H1 (cell line): ENCODE data around the gene MORC1. TPM values are rescaled to one million over a fixed set of nuclear protein-coding genes. Genes with fewer than 3 reads are reported as not detected.

ENCODE experiments used
- CTCF ChIA-PET: fragments of 300-600 bp; sonication (Branson Sonifier 250); formaldehyde crosslinking; loops from one replicate; lab custom pipeline; 2021; ENCODE audit not compliant: partially characterized antibody; lab: Charles Lee
- POLR2A ChIA-PET: fragments of 300-600 bp; sonication (Branson Sonifier 250); formaldehyde crosslinking; loops from one replicate; lab custom pipeline; 2021; ENCODE audit warnings: inconsistent platforms; ENCODE audit not compliant: partially characterized antibody; lab: Charles Lee
- DNase-seq, 2 experiments: peaks; one replicate each; pipeline versions ENCODE4 v3.0.0 to v3.0.0-alpha.2; 2010 to 2022; ENCODE audit warnings: low spot score in 2 of 2, low read depth in 1 of 2, mixed read lengths in 1 of 2
- FAIRE-seq: peaks from 2 replicates; lab custom pipeline; 2011; peaks lifted over from hg19 to GRCh38; lab: Jason Lieb, UNC
- H2AFZ ChIP-seq: 2 replicates; pipeline ENCODE4 v1.8.1; 2012; ENCODE audit warnings: low read length, inconsistent platforms
- H2AK5ac ChIP-seq: 2 replicates; pipeline ENCODE4 v1.6.1; 2013; ENCODE audit warnings: low read depth, low read length
- H2BK120ac ChIP-seq: replicated peaks from 2 replicates; pipeline ENCODE3; 2013; ENCODE audit warnings: low read depth, low read length, inconsistent platforms
- H2BK12ac ChIP-seq: 2 replicates; pipeline ENCODE4 v1.6.1; 2013; ENCODE audit warnings: low read depth, low read length
- H2BK15ac ChIP-seq: 2 replicates; pipeline ENCODE4 v1.6.1; 2013; ENCODE audit warnings: low read length
- H2BK20ac ChIP-seq: 2 replicates; pipeline ENCODE4 v1.6.1; 2013; ENCODE audit warnings: low read length
- H2BK5ac ChIP-seq: 2 replicates; pipeline ENCODE4 v1.6.1; 2013; ENCODE audit warnings: low read depth, low read length
- H3K14ac ChIP-seq: 2 replicates; pipeline ENCODE4 v1.6.1; 2013; ENCODE audit warnings: inconsistent platforms; ENCODE audit not compliant: insufficient read length
- H3K18ac ChIP-seq: 2 replicates; pipeline ENCODE4 v1.6.1; 2013; ENCODE audit warnings: low read length; ENCODE audit errors: extremely low read depth
- H3K23ac ChIP-seq: 2 replicates; pipeline ENCODE4 v1.6.1; 2013; ENCODE audit warnings: inconsistent platforms; ENCODE audit not compliant: insufficient read length
- H3K23me2 ChIP-seq: 2 replicates; pipeline ENCODE4 v1.6.1; 2013; ENCODE audit warnings: low read depth, low read length
- H3K27ac ChIP-seq: 2 replicates; pipeline ENCODE4 v1.6.1; 2011; ENCODE audit warnings: low read depth, low read length, inconsistent platforms
- H3K27me3 ChIP-seq, 4 experiments: replicated peaks in 1 of 4; 1 replicate in 1 of 4; 2 replicates in 3 of 4; pipeline versions ENCODE4 v1.6.1 to v1.8.1; 2011 to 2013; ENCODE audit warnings: low read length in 3 of 4, mild to moderate bottlenecking in 3 of 4, inconsistent platforms in 2 of 4, mixed read lengths in 2 of 4, moderate library complexity in 1 of 4; ENCODE audit not compliant: control insufficient read depth in 3 of 4, insufficient read depth in 3 of 4; ENCODE audit errors: extremely low read depth in 1 of 4
- H3K36me3 ChIP-seq, 4 experiments: 2 replicates each; pipeline versions ENCODE4 v1.6.1 to v1.8.1; 2011 to 2013; ENCODE audit warnings: mild to moderate bottlenecking in 4 of 4, low read length in 3 of 4, moderate library complexity in 2 of 4, control low read depth in 1 of 4, inconsistent platforms in 1 of 4; ENCODE audit not compliant: insufficient read depth in 4 of 4, control insufficient read depth in 2 of 4
- H3K4ac ChIP-seq: replicated peaks from 2 replicates; pipeline ENCODE3; 2013; ENCODE audit warnings: low read length, low read depth, mixed read lengths, inconsistent platforms; ENCODE audit not compliant: insufficient read length
- H3K4me1 ChIP-seq, 4 experiments: replicated peaks in 1 of 4; 1 replicate in 1 of 4; 2 replicates in 3 of 4; pipeline versions ENCODE4 v1.6.1 to v1.8.1; 2011 to 2013; ENCODE audit warnings: low read length in 3 of 4, inconsistent platforms in 2 of 4, mixed read lengths in 1 of 4; ENCODE audit not compliant: insufficient read depth in 4 of 4, control insufficient read depth in 3 of 4
- H3K4me2 ChIP-seq, 2 experiments: 2 replicates each; pipeline versions ENCODE4 v1.6.1 to v1.8.1; 2011 to 2013; ENCODE audit warnings: low read depth in 2 of 2, low read length in 2 of 2, control low read depth in 1 of 2, inconsistent platforms in 1 of 2, mild to moderate bottlenecking in 1 of 2; ENCODE audit not compliant: insufficient read depth in 1 of 2
- H3K4me3 ChIP-seq, 4 experiments: fragments of 200-600, 300-600 bp in 1 of 4; sonication (generic), shearing (Covaris generic), sonication (Bioruptor Twin) in 1 of 4; 2 replicates each; pipeline versions ENCODE4 v1.5.1 to v1.8.1; 2011 to 2016; ENCODE audit warnings: low read length in 4 of 4, low read depth in 3 of 4, control low read depth in 2 of 4, inconsistent platforms in 2 of 4, mild to moderate bottlenecking in 2 of 4, mixed read lengths in 1 of 4, moderate library complexity in 1 of 4; ENCODE audit not compliant: insufficient read depth in 2 of 4; ENCODE audit errors: extremely low read depth in 1 of 4
- H3K56ac ChIP-seq: replicated peaks from 2 replicates; pipeline ENCODE3; 2013; ENCODE audit warnings: low read depth, mild to moderate bottlenecking, mixed read lengths, low read length, inconsistent platforms; ENCODE audit not compliant: insufficient read length
- H3K79me1 ChIP-seq: 2 replicates; pipeline ENCODE4 v1.6.1; 2013; ENCODE audit warnings: low read depth, low read length, control low read depth
- H3K79me2 ChIP-seq, 2 experiments: 2 replicates each; pipeline versions ENCODE4 v1.6.1 to v1.8.1; 2012 to 2013; ENCODE audit warnings: low read length in 2 of 2, mild to moderate bottlenecking in 2 of 2, inconsistent platforms in 1 of 2; ENCODE audit not compliant: insufficient read depth in 2 of 2, control insufficient read depth in 1 of 2
- H3K9ac ChIP-seq, 4 experiments: replicated peaks in 1 of 4; 1 replicate in 1 of 4; 2 replicates in 3 of 4; pipeline versions ENCODE4 v1.6.1 to v1.8.1; 2011 to 2013; ENCODE audit warnings: low read depth in 3 of 4, low read length in 3 of 4, control low read depth in 2 of 4, mild to moderate bottlenecking in 2 of 4, moderate library complexity in 2 of 4, inconsistent platforms in 1 of 4; ENCODE audit errors: extremely low read depth in 1 of 4
- H3K9me3 ChIP-seq, 2 experiments: 2 replicates each; pipeline versions ENCODE4 v1.6.1 to v1.8.1; 2012 to 2013; ENCODE audit warnings: mild to moderate bottlenecking in 2 of 2, moderate library complexity in 2 of 2, control low read depth in 1 of 2, inconsistent platforms in 1 of 2, low read depth in 1 of 2, low read length in 1 of 2, mixed read lengths in 1 of 2; ENCODE audit not compliant: insufficient read depth in 2 of 2
- H4K20me1 ChIP-seq, 2 experiments: replicated peaks in 1 of 2; 2 replicates each; pipeline versions ENCODE3 to v1.8.1; 2011 to 2013; ENCODE audit warnings: inconsistent platforms in 2 of 2, low read length in 2 of 2, mild to moderate bottlenecking in 1 of 2; ENCODE audit not compliant: insufficient read depth in 2 of 2, control insufficient read depth in 1 of 2
- H4K5ac ChIP-seq: 2 replicates; pipeline ENCODE4 v1.6.1; 2013; ENCODE audit warnings: low read length, low read depth, mixed read lengths, inconsistent platforms; ENCODE audit not compliant: insufficient read length
- H4K8ac ChIP-seq: 2 replicates; pipeline ENCODE4 v1.8.0; 2013; ENCODE audit warnings: mild to moderate bottlenecking, moderate library complexity, low read length, inconsistent platforms; ENCODE audit not compliant: insufficient read depth; ENCODE audit errors: extremely low read depth
- H4K91ac ChIP-seq: replicated peaks from 2 replicates; pipeline ENCODE3; 2013; ENCODE audit warnings: low read length, mixed read lengths, inconsistent platforms; ENCODE audit not compliant: insufficient read length
- ASH2L ChIP-seq: fragments of 200-600, 300-600 bp; sonication (generic); IDR thresholded peaks from one replicate; pipeline ENCODE4 v1.7.1; 2017; ENCODE audit warnings: low read length
- BACH1 ChIP-seq: IDR thresholded peaks from 2 replicates; pipeline ENCODE4 v1.6.1; 2012; ENCODE audit warnings: low read length, improper control_type of control experiment
- BRCA1 ChIP-seq: IDR thresholded peaks from 2 replicates; pipeline ENCODE4 v1.6.1; 2012; ENCODE audit warnings: low read depth, low read length, improper control_type of control experiment
- EGR1 ChIP-seq: IDR thresholded peaks from 2 replicates; pipeline ENCODE4 v1.6.1; 2011; ENCODE audit warnings: low read depth, low read length, borderline replicate concordance
- EP300 ChIP-seq, 2 experiments: IDR thresholded peaks; 1 replicate in 1 of 2; 2 replicates in 1 of 2; pipeline ENCODE4 v1.6.1; 2011 to 2012; ENCODE audit warnings: low read depth in 2 of 2, low read length in 2 of 2, mild to moderate bottlenecking in 2 of 2, borderline replicate concordance in 1 of 2, inconsistent platforms in 1 of 2, moderate library complexity in 1 of 2
- FOSL1 ChIP-seq: IDR thresholded peaks from 2 replicates; pipeline ENCODE4 v1.6.1; 2011; ENCODE audit warnings: mild to moderate bottlenecking, low read depth, low read length, moderate library complexity; ENCODE audit not compliant: insufficient read depth
- JUND ChIP-seq: IDR thresholded peaks from 2 replicates; pipeline ENCODE4 v1.6.1; 2011; ENCODE audit warnings: mild to moderate bottlenecking, improper control_type of control experiment, low read length
- MAX ChIP-seq: IDR thresholded peaks from 2 replicates; pipeline ENCODE4 v1.6.1; 2012; ENCODE audit warnings: inconsistent platforms
- RXRA ChIP-seq: IDR thresholded peaks from 2 replicates; pipeline ENCODE4 v1.6.1; 2011; ENCODE audit warnings: low read depth, mild to moderate bottlenecking, low read length, moderate library complexity; ENCODE audit not compliant: insufficient read depth
- SIN3A ChIP-seq, 2 experiments: IDR thresholded peaks in 1 of 2; conservative IDR thresholded peaks in 1 of 2; 2 replicates each; pipeline ENCODE4 v1.6.1; 2011 to 2012; ENCODE audit warnings: low read length in 2 of 2, improper control_type of control experiment in 1 of 2, low read depth in 1 of 2, mild to moderate bottlenecking in 1 of 2
- SIX5 ChIP-seq: IDR thresholded peaks from 2 replicates; pipeline ENCODE4 v1.6.1; 2011; ENCODE audit warnings: mild to moderate bottlenecking, low read depth, low read length
- TAF7 ChIP-seq: optimal IDR thresholded peaks from 2 replicates; pipeline ENCODE3; 2011; ENCODE audit warnings: low read depth, mild to moderate bottlenecking, inconsistent platforms, low read length, moderate library complexity, borderline replicate concordance
- USF2 ChIP-seq: IDR thresholded peaks from 2 replicates; pipeline ENCODE4 v1.6.1; 2011; ENCODE audit warnings: low read length, improper control_type of control experiment
- WGBS, 2 experiments: shearing (Covaris generic) in 1 of 2; methylation state at CpG; one replicate each; pipeline versions ENCODE4 v1.1.6 to v1.1.7; 2013 to 2015; ENCODE audit warnings: low lambda C conversion rate in 2 of 2, mixed read lengths in 2 of 2, inconsistent platforms in 1 of 2, low coverage in 1 of 2, missing lambda C conversion rate in 1 of 2; ENCODE audit not compliant: insufficient replicate concordance in 2 of 2, insufficient coverage in 1 of 2, insufficient read length in 1 of 2; ENCODE audit errors: extremely low coverage in 1 of 2, missing lambda C conversion rate in 1 of 2; 5-methylcytosine and 5-hydroxymethylcytosine counted together
- polyA plus RNA-seq, 7 experiments: library from polyadenylated mRNA; depleted of rRNA in 3 of 7; stranded (reverse) in 5 of 7; unstranded in 2 of 7; fragments of >200 nt in 5 of 7; fragments of 200-250 nt in 2 of 7; gene quantifications; 1 replicate in 5 of 7; 2 replicates in 1 of 7; 4 replicates in 1 of 7; pipeline versions ENCODE4 v1.2.1 to v1.2.3, GENCODE V29; 2011 to 2013; ENCODE audit warnings: missing spikeins in 2 of 7, mixed read lengths in 2 of 7
- total RNA-seq: library from RNA; stranded (reverse); fragmentation: NEBNext Ultra II Directional; extraction: Animal tissue kit (Norgen Biotek cat#: 25700); gene quantifications from 2 replicates; pipeline ENCODE4 v1.2.1, GENCODE V29; 2021

MORC1 gene
- total and polyA plus RNA-seq, 2 of the 8 experiments (the other 6 are each of a cell fraction or from before 2014, with no cell fraction given) = not detected

GRCh38 chr3:108998436-108998835 lies 119.5 kb downstream of the MORC1 start:
- no peak overlapping the region for H2BK20ac ChIP-seq
- no peaks in the 10 kb centered on the region for H3K79me2 ChIP-seq
- FAIRE-seq (no peak), DNase-seq (no peak)
- no peak overlapping the region for H3K18ac ChIP-seq
- no peak overlapping the region for H4K8ac ChIP-seq
- no peak overlapping the region for H3K4me2 ChIP-seq
- no peak overlapping the region for H3K56ac ChIP-seq
- no peaks in the 10 kb centered on the region; the same call in 1 of the 2 replicates for H3K23me2 ChIP-seq
- no peak overlapping the region for H2AK5ac ChIP-seq
- no peak overlapping the region for H2BK120ac ChIP-seq
- no peak overlapping the region for H2BK5ac ChIP-seq
- no peaks in the 10 kb centered on the region for H3K9me3 ChIP-seq
- POLR2A ChIA-PET = interaction anchor here (1.0 kb wide), 1 partner anchor 8 kb away, joined by 3 read pairs; no protein-coding TSS in a partner anchor
- no peak overlapping the region for H3K4ac ChIP-seq
- no peak overlapping the region for H3K23ac ChIP-seq
- H2BK12ac ChIP-seq = no peak overlapping the region
- CTCF ChIA-PET = interaction anchor here (1.6 to 2.3 kb wide), 2 partner anchors 18 to 83 kb away, joined by 4 to 6 read pairs; no protein-coding TSS in a partner anchor
- H2BK15ac ChIP-seq = no peak overlapping the region
- no peak overlapping the region for H3K27ac ChIP-seq
- H3K14ac ChIP-seq = no peak overlapping the region
- H4K91ac ChIP-seq = no peak overlapping the region
- no peaks in the 10 kb centered on the region for H3K36me3 ChIP-seq
- no peaks in the 10 kb centered on the region for H3K27me3 ChIP-seq
- no peak overlapping the region for H3K4me3 ChIP-seq
- H3K9ac ChIP-seq = no peak overlapping the region
- no peak overlapping the region for H4K5ac ChIP-seq
- no peak overlapping the region for H2AFZ ChIP-seq
- H3K4me1 ChIP-seq = no peaks in the 10 kb centered on the region
- H3K79me1 ChIP-seq = no peaks in the 10 kb centered on the region
- WGBS, 2 experiments = 86% methylated on average over 3 of the region's 3 CpGs; no CpG with 5 or more reads in 1 of the 2 experiments
- H4K20me1 ChIP-seq = no peaks in the 10 kb centered on the region
- TF ChIP-seq BACH1 = no peak
- TF ChIP-seq SIN3A (conservative IDR thresholded peaks at IDR 0.05 in 1 of 2, IDR thresholded peaks at IDR 0.05 in 1 of 2; ENCODE audit: low read depth in 1 of 2, low read length in 2 of 2) = no peak
- TF ChIP-seq EP300 (IDR thresholded peaks at IDR 0.05; ENCODE audit: borderline replicate concordance in 1 of 2, low read depth in 2 of 2, low read length in 2 of 2) = no peak
- TF ChIP-seq ASH2L = no peak
- TF ChIP-seq BRCA1 = no peak
- TF ChIP-seq TAF7 = no peak
- TF ChIP-seq MAX = no peak
- TF ChIP-seq SIX5 = no peak
- TF ChIP-seq JUND = no peak
- no peak for TF ChIP-seq FOSL1
- TF ChIP-seq RXRA = no peak
- TF ChIP-seq EGR1 = no peak
- TF ChIP-seq USF2 = no peak
